GM23338 (cell line): ENCODE measurements around the gene MEF2A. TPM values are rescaled to one million over a fixed set of nuclear protein-coding genes. Genes with fewer than 3 reads are reported as not detected.

Experiments used
- ATAC-seq: fragments of 200-7000 bp; cut with Tn5 transposase; 3 replicates; pipeline ENCODE4 v1.9.1; 2020
- DNase-seq: peaks from one replicate; pipeline ENCODE4 v3.0.0-alpha.2; 2015; ENCODE audit warnings: low spot score
- H2AFZ ChIP-seq: fragments of 200-600 bp; sonication (generic); 2 replicates; pipeline ENCODE4 v1.8.0; 2016; ENCODE audit warnings: antibody characterized with exemption, mild to moderate bottlenecking, moderate library complexity
- H3F3A ChIP-seq: fragments of 200-600 bp; sonication (generic); replicated peaks from 2 replicates; pipeline ENCODE4 v1.8.0; 2017; ENCODE audit warnings: antibody characterized with exemption, mixed run types, low read depth
- H3K27ac ChIP-seq: fragments of 200-600 bp; sonication (generic); 2 replicates; pipeline ENCODE4 v1.6.1; 2016; ENCODE audit warnings: low read depth
- H3K27me3 ChIP-seq: fragments of 200-600 bp; sonication (generic); 2 replicates; pipeline ENCODE4 v1.8.0; 2016; ENCODE audit warnings: mild to moderate bottlenecking, mixed run types, moderate library complexity; ENCODE audit not compliant: insufficient read depth
- H3K36me3 ChIP-seq: fragments of 200-600 bp; sonication (generic); 2 replicates; pipeline ENCODE4 v1.8.0; 2016; ENCODE audit warnings: mild to moderate bottlenecking; ENCODE audit not compliant: insufficient read depth
- H3K4me1 ChIP-seq: fragments of 200-600 bp; sonication (generic); 2 replicates; pipeline ENCODE4 v1.8.0; 2016; ENCODE audit warnings: mild to moderate bottlenecking, moderate library complexity; ENCODE audit not compliant: insufficient read depth
- H3K4me2 ChIP-seq: fragments of 200-600 bp; sonication (generic); 2 replicates; pipeline ENCODE4 v1.7.1; 2017; ENCODE audit warnings: mixed run types
- H3K4me3 ChIP-seq: fragments of 200-600 bp; sonication (generic); 2 replicates; pipeline ENCODE4 v1.6.1; 2016; ENCODE audit warnings: mixed run types
- H3K79me2 ChIP-seq: fragments of 200-600 bp; sonication (generic); replicated peaks from 2 replicates; pipeline ENCODE4 v1.8.0; 2017; ENCODE audit warnings: mild to moderate bottlenecking; ENCODE audit not compliant: insufficient read depth
- H3K9me2 ChIP-seq: fragments of 200-600 bp; sonication (generic); 2 replicates; pipeline ENCODE4 v1.8.0; 2017; ENCODE audit not compliant: insufficient read depth
- H4K20me1 ChIP-seq: fragments of 200-600 bp; sonication (generic); replicated peaks from 2 replicates; pipeline ENCODE4 v1.8.0; 2017; ENCODE audit warnings: mild to moderate bottlenecking; ENCODE audit not compliant: insufficient read depth
- H3K27ac Mint-ChIP-seq: 2 replicates; pipeline ENCODE4 v1.8.0; 2020; ENCODE audit warnings: inconsistent platforms, mild to moderate bottlenecking, moderate library complexity, mixed read lengths
- H3K27me3 Mint-ChIP-seq: 3 replicates; pipeline ENCODE4 v1.8.0; 2022; ENCODE audit warnings: low read depth, mild to moderate bottlenecking, moderate library complexity, mixed read lengths, inconsistent platforms; ENCODE audit not compliant: insufficient read depth, poor library complexity
- H3K36me3 Mint-ChIP-seq: 3 replicates; pipeline ENCODE4 v1.8.0; 2021; ENCODE audit warnings: low read depth, mild to moderate bottlenecking, inconsistent platforms, moderate library complexity, mixed read lengths
- H3K4me1 Mint-ChIP-seq: 3 replicates; pipeline ENCODE4 v1.8.0; 2020; ENCODE audit warnings: mild to moderate bottlenecking, inconsistent platforms, mixed read lengths
- H3K4me3 Mint-ChIP-seq: 3 replicates; pipeline ENCODE4 v1.8.0; 2021; ENCODE audit warnings: moderate library complexity, mild to moderate bottlenecking, inconsistent platforms, mixed read lengths
- H3K9me3 Mint-ChIP-seq: 3 replicates; pipeline ENCODE4 v1.8.0; 2020; ENCODE audit warnings: moderate library complexity, mild to moderate bottlenecking, inconsistent platforms, mixed read lengths
- EZH2 ChIP-seq: fragments of 200-600 bp; sonication (generic); IDR thresholded peaks from one replicate; pipeline ENCODE4 v1.8.0; 2017; ENCODE audit warnings: antibody characterized with exemption, mild to moderate bottlenecking, low read depth; ENCODE audit not compliant: unreplicated experiment
- EZH2phosphoT487 ChIP-seq: fragments of 200-600 bp; sonication (generic); IDR thresholded peaks from one replicate; pipeline ENCODE4 v1.8.1; 2018; ENCODE audit warnings: antibody characterized with exemption; ENCODE audit not compliant: unreplicated experiment
- NANOG ChIP-seq: IDR thresholded peaks from 2 replicates; pipeline ENCODE4 v1.6.1; 2016; ENCODE audit warnings: antibody characterized with exemption, borderline replicate concordance
- STAT1 ChIP-seq: IDR thresholded peaks from one replicate; pipeline ENCODE4 v1.6.1; 2016; ENCODE audit warnings: antibody characterized with exemption; ENCODE audit not compliant: unreplicated experiment
- ZNF114 ChIP-seq: fragments of 250-450 bp; sonication (Bioruptor Pico); IDR thresholded peaks from 2 replicates; pipeline ENCODE4 v1.5.0; 2020; ENCODE audit warnings: mild to moderate bottlenecking, moderate library complexity
- ZNF331 ChIP-seq: fragments of 250-450 bp; sonication (Bioruptor Pico); IDR thresholded peaks from 2 replicates; pipeline ENCODE4 v1.5.0; 2020; ENCODE audit warnings: low read depth, mild to moderate bottlenecking, moderate library complexity
- polyA plus RNA-seq: library from polyadenylated mRNA; unstranded; fragments of >200 nt; fragmentation: Nextera tagmentation; extraction: Ambion mirVana; gene quantifications from 2 replicates; pipeline ENCODE4 v1.2.1, GENCODE V29; 2016
- total RNA-seq: library from RNA; depleted of rRNA; stranded (reverse); fragments of >200 nt; shearing (Covaris generic); gene quantifications from 2 replicates; pipeline ENCODE4 v1.2.3, GENCODE V29; 2014
- TF ChIP-seq, protein P1 (sequence below): IDR thresholded peaks from 2 replicates; pipeline ENCODE4 v1.6.1; 2016; ENCODE audit warnings: antibody characterized with exemption
- TF ChIP-seq, protein P2 (sequence below): fragments of 250-450 bp; sonication (Bioruptor Pico); IDR thresholded peaks from 2 replicates; pipeline ENCODE4 v1.5.0; 2020; ENCODE audit warnings: mild to moderate bottlenecking, moderate library complexity

Gene MEF2A
- total and polyA plus RNA-seq, 2 experiments from 2014 or later = 20.3 to 42.3 TPM

DNA sequence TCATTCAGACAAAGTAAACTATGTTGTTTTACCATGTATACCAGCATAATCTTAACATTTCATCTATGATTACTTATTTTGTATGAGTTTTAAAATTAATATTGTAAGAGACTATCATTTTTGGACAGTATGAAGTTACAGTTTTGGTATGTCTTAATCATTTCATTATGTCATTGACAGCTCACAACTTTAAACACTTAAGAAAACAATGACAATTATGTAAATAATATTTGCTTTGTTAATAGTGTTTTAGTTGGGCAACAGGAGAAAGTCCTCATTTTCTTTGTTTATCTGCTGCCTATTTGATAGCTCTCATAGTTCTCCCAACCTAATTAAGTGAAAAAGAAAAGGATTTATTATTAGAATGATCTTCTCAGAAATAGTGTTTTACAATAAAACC, 80.2 kb downstream of the MEF2A start (continued):
- TF ChIP-seq, protein P1, sequence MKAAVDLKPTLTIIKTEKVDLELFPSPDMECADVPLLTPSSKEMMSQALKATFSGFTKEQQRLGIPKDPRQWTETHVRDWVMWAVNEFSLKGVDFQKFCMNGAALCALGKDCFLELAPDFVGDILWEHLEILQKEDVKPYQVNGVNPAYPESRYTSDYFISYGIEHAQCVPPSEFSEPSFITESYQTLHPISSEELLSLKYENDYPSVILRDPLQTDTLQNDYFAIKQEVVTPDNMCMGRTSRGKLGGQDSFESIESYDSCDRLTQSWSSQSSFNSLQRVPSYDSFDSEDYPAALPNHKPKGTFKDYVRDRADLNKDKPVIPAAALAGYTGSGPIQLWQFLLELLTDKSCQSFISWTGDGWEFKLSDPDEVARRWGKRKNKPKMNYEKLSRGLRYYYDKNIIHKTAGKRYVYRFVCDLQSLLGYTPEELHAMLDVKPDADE = no peak
- TF ChIP-seq EZH2phosphoT487 (no peak), STAT1 (no peak), ZNF331 (CRISPR knock-in tag) (no peak), ZNF114 (CRISPR knock-in tag) (no peak)

DNA sequence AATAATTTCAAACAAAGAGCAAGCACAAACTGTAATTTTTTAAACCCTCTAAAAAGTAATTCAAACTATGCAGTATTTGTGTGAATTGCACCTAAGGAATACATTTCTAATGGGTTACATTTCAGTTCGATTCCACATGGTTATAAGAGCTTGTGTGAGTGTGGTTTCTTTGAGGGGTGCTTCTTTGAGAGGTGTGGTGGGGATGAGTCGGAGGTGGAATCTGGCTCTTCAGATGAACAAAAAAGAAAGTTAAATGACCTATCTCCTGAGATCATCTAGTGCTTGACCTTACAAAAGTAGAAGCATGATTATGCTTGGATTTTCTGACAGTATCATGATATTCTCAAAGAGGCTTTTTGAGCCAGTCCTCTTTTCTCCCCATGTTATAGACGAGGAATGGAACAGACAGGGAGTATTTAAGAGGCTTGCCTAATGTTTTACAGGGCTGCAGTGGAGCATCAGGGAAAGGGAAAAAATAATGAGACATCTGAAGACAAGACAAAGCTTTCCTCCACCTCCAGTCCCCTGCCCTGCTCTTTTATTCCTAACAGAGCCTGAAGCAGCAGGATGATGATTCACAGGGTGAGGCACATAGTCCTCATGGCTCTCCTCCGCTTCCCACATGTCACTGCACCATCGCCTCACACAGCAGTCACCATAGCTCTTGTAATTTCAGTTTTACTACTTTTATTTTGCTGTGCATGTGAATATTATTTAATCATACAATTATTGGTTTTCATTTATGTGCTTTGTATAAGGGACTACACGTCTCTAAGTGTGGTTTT, 85.4 kb downstream of the MEF2A start:
- no peak overlapping the region for H2AFZ ChIP-seq
- H3K27ac Mint-ChIP-seq = no peak overlapping the region
- H3K4me1 ChIP-seq = no peaks in the 10 kb centered on the region
- H3K79me2 ChIP-seq = peaks cover 11% of the 10 kb centered on the region
- no peak overlapping the region for H3K4me3 ChIP-seq
- DNase-seq (no peak), ATAC-seq (no peak)
- no peak overlapping the region for H3K27ac ChIP-seq
- no peaks in the 10 kb centered on the region for H3K27me3 Mint-ChIP-seq
- H3K4me3 Mint-ChIP-seq = no peak overlapping the region
- no peaks in the 10 kb centered on the region for H3F3A ChIP-seq
- no peak overlapping the region for H3K4me2 ChIP-seq
- H3K36me3 ChIP-seq = peaks cover 5% of the 10 kb centered on the region; the same call in 1 of the 2 replicates
- no peaks in the 10 kb centered on the region for H3K27me3 ChIP-seq
- H4K20me1 ChIP-seq = peaks cover 4% of the 10 kb centered on the region; the same call in 1 of the 2 replicates
- H3K9me3 Mint-ChIP-seq = peaks cover 19% of the 10 kb centered on the region; the same call in 2 of the 3 replicates
- H3K4me1 Mint-ChIP-seq = no peaks in the 10 kb centered on the region
- peaks cover 38% of the 10 kb centered on the region for H3K36me3 Mint-ChIP-seq
- TF ChIP-seq ZNF331 (CRISPR knock-in tag) (no peak), STAT1 (no peak), EZH2 (no peak), NANOG (no peak)
- TF ChIP-seq, protein P2, sequence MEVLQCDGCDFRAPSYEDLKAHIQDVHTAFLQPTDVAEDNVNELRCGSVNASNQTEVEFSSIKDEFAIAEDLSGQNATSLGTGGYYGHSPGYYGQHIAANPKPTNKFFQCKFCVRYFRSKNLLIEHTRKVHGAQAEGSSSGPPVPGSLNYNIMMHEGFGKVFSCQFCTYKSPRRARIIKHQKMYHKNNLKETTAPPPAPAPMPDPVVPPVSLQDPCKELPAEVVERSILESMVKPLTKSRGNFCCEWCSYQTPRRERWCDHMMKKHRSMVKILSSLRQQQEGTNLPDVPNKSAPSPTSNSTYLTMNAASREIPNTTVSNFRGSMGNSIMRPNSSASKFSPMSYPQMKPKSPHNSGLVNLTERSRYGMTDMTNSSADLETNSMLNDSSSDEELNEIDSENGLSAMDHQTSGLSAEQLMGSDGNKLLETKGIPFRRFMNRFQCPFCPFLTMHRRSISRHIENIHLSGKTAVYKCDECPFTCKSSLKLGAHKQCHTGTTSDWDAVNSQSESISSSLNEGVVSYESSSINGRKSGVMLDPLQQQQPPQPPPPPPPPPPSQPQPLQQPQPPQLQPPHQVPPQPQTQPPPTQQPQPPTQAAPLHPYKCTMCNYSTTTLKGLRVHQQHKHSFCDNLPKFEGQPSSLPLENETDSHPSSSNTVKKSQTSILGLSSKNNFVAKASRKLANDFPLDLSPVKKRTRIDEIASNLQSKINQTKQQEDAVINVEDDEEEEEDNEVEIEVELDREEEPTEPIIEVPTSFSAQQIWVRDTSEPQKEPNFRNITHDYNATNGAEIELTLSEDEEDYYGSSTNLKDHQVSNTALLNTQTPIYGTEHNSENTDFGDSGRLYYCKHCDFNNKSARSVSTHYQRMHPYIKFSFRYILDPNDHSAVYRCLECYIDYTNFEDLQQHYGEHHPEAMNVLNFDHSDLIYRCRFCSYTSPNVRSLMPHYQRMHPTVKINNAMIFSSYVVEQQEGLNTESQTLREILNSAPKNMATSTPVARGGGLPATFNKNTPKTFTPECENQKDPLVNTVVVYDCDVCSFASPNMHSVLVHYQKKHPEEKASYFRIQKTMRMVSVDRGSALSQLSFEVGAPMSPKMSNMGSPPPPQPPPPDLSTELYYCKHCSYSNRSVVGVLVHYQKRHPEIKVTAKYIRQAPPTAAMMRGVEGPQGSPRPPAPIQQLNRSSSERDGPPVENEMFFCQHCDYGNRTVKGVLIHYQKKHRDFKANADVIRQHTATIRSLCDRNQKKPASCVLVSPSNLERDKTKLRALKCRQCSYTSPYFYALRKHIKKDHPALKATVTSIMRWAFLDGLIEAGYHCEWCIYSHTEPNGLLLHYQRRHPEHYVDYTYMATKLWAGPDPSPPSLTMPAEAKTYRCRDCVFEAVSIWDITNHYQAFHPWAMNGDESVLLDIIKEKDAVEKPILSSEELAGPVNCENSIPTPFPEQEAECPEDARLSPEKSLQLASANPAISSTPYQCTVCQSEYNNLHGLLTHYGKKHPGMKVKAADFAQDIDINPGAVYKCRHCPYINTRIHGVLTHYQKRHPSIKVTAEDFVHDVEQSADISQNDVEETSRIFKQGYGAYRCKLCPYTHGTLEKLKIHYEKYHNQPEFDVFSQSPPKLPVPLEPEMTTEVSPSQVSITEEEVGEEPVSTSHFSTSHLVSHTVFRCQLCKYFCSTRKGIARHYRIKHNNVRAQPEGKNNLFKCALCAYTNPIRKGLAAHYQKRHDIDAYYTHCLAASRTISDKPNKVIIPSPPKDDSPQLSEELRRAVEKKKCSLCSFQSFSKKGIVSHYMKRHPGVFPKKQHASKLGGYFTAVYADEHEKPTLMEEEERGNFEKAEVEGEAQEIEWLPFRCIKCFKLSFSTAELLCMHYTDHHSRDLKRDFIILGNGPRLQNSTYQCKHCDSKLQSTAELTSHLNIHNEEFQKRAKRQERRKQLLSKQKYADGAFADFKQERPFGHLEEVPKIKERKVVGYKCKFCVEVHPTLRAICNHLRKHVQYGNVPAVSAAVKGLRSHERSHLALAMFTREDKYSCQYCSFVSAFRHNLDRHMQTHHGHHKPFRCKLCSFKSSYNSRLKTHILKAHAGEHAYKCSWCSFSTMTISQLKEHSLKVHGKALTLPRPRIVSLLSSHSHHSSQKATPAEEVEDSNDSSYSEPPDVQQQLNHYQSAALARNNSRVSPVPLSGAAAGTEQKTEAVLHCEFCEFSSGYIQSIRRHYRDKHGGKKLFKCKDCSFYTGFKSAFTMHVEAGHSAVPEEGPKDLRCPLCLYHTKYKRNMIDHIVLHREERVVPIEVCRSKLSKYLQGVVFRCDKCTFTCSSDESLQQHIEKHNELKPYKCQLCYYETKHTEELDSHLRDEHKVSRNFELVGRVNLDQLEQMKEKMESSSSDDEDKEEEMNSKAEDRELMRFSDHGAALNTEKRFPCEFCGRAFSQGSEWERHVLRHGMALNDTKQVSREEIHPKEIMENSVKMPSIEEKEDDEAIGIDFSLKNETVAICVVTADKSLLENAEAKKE (CRISPR knock-in tag) = no peak
- H3K9me2 ChIP-seq = no peaks in the 10 kb centered on the region
